ENCODE data around the gene CA11. TPM values are rescaled to one million over a fixed set of nuclear protein-coding genes. Genes with fewer than 3 reads are reported as not detected.

Gene CA11
- total RNA-seq, 2 donors from 2014 or later, result 7.0 to 11.2 TPM

DNA sequence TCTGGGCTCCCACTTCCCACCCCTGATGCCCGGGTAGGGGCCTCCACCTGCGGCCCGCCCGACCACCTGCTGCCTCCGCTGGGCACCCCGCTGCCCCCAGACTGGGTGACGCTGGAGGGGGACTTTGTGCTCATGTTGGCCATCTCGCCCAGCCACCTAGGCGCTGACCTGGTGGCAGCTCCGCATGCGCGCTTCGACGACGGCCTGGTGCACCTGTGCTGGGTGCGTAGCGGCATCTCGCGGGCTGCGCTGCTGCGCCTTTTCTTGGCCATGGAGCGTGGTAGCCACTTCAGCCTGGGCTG lies 16.7 kb downstream of the CA11 start:
- Histone ChIP-seq H3K4me3 (no peak overlapping the region), H3K36me3 (no peaks in the 10 kb centered on the region), H3K27ac (peak overlapping the region in 1 of 2 donors; percentile 58), H3K4me1 (replicated peaks) (peaks cover 10% of the 10 kb centered on the region), H3K27me3 (replicated peaks; ENCODE audit: insufficient read depth) (no peaks in the 10 kb centered on the region), H3K9me3 (no peaks in the 10 kb centered on the region)
- DNase-seq (ENCODE audit: low spot score), result no peak
- WGBS, result 86% methylated on average over 16 of the region's 22 CpGs
- TF ChIP-seq POLR2AphosphoS5 (IDR thresholded peaks at IDR 0.05) (no peak), POLR2A (IDR thresholded peaks at IDR 0.05) (no peak)
- TF ChIP-seq, protein P1, sequence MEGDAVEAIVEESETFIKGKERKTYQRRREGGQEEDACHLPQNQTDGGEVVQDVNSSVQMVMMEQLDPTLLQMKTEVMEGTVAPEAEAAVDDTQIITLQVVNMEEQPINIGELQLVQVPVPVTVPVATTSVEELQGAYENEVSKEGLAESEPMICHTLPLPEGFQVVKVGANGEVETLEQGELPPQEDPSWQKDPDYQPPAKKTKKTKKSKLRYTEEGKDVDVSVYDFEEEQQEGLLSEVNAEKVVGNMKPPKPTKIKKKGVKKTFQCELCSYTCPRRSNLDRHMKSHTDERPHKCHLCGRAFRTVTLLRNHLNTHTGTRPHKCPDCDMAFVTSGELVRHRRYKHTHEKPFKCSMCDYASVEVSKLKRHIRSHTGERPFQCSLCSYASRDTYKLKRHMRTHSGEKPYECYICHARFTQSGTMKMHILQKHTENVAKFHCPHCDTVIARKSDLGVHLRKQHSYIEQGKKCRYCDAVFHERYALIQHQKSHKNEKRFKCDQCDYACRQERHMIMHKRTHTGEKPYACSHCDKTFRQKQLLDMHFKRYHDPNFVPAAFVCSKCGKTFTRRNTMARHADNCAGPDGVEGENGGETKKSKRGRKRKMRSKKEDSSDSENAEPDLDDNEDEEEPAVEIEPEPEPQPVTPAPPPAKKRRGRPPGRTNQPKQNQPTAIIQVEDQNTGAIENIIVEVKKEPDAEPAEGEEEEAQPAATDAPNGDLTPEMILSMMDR (IDR thresholded peaks at IDR 0.05), result no peak
- intact Hi-C loops (cut with DNase I), result no loop called here

DNA sequence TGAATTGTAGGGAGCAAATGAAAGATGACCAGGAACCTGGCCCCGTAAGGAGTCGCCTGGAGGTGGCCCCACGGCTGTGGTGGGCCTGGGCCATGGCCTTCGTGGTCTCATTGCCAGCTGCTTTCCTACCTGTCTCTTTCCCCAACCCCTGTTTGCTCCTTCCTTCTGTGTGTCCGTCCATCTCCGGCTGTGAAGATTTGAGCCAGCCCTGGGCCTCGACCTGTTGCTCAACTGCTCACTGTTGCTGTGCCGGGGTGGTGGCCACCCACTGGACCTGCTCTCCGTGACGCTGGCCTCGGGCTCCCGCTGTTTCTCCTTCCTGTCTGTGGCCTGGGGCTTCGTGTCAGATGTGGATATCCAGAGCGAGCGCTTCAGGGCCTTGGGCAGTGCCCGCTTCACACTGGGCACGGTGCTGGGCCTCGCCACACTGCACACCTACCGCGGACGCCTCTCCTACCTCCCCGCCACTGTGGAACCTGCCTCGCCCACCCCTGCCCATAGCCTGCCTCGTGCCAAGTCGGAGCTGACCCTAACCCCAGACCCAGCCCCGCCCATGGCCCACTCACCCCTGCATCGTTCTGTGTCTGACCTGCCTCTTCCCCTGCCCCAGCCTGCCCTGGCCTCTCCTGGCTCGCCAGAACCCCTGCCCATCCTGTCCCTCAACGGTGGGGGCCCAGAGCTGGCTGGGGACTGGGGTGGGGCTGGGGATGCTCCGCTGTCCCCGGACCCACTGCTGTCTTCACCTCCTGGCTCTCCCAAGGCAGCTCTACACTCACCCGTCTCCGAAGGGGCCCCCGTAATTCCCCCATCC lies 17.3 kb downstream of the CA11 start:
- no peak for DNase-seq (ENCODE audit: low spot score)
- intact Hi-C loops (cut with DNase I), result no loop called here
- Histone ChIP-seq H3K9me3 (no peaks in the 10 kb centered on the region), H3K4me3 (no peak overlapping the region), H3K27me3 (replicated peaks; ENCODE audit: insufficient read depth) (no peaks in the 10 kb centered on the region), H3K36me3 (no peaks in the 10 kb centered on the region), H3K4me1 (replicated peaks) (peaks cover 4% of the 10 kb centered on the region), H3K27ac (no peak overlapping the region)
- TF ChIP-seq POLR2AphosphoS5 (IDR thresholded peaks at IDR 0.05), result no peak
- TF ChIP-seq, protein P1 (IDR thresholded peaks at IDR 0.05), result no peak
- TF ChIP-seq POLR2A (IDR thresholded peaks at IDR 0.05), result no peak
- WGBS, result 80% methylated on average over 34 of the region's 34 CpGs

DNA sequence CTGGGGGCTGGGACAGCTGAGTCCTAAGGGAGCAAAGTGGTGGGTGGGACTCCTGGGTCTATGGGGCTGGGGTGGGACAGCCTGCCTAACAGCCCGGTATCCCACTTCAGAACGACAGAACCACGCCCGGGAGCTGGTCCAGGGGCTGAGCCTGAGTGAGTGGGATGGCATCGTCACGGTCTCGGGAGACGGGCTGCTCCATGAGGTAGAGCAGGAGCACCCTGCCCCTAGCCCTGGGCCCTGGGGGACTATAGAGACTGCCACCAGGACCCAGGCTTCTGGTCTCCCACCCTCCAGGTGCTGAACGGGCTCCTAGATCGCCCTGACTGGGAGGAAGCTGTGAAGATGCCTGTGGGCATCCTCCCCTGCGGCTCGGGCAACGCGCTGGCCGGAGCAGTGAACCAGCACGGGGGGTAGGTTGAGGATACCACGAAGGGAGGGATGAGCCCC lies 18.1 kb downstream of the CA11 start:
- no peak overlapping the region for H3K27ac ChIP-seq
- DNase-seq (ENCODE audit: low spot score), result no peak
- H3K4me1 ChIP-seq (replicated peaks), result peaks cover 2% of the 10 kb centered on the region
- H3K4me3 ChIP-seq, result no peak overlapping the region
- WGBS, result 82% methylated on average over 17 of the region's 17 CpGs
- H3K9me3 ChIP-seq, result no peaks in the 10 kb centered on the region
- intact Hi-C loops (cut with DNase I), result no loop called here
- no peaks in the 10 kb centered on the region for H3K36me3 ChIP-seq
- TF ChIP-seq, protein P1 (IDR thresholded peaks at IDR 0.05), result no peak
- TF ChIP-seq POLR2A (IDR thresholded peaks at IDR 0.05), result no peak
- no peak for TF ChIP-seq POLR2AphosphoS5 (IDR thresholded peaks at IDR 0.05)
- H3K27me3 ChIP-seq (replicated peaks; ENCODE audit: insufficient read depth), result no peaks in the 10 kb centered on the region

DNA sequence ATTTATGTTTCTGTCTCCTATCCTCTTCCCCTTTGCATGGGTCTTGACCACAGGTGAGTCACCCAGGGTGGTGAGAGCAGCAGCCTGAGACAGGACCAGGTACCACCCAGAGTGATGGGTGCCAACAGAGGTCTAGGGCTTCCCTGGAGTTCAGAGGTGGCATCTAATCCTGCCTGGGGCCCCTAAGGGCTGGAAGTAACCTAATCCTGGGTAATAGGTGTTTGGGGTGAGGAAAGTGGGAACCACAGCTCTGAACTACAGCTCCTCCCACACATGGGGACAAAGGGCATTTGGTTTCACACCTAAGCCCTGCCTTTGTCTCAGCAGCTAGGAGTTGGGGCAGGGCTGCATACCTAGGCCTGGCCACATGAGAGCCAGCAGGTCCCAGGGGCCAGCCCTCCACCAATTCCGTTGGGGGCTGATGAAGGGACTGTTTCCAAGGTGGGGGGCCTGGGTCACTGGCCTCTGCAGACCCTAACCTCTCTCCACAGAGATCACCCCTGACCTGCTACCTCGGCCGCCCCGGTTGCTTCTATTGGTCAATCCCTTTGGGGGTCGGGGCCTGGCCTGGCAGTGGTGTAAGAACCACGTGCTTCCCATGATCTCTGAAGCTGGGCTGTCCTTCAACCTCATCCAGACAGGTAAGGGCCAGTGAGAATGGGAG lies 18.7 kb downstream of the CA11 start:
- intact Hi-C loops (cut with DNase I), result no loop called here
- Histone ChIP-seq H3K27ac (no peak overlapping the region), H3K9me3 (no peaks in the 10 kb centered on the region), H3K36me3 (no peaks in the 10 kb centered on the region), H3K4me3 (no peak overlapping the region), H3K27me3 (replicated peaks; ENCODE audit: insufficient read depth) (no peaks in the 10 kb centered on the region), H3K4me1 (replicated peaks) (peaks cover 2% of the 10 kb centered on the region)
- 78% methylated on average over 6 of the region's 6 CpGs for WGBS
- no peak for DNase-seq (ENCODE audit: low spot score)
- no peak for TF ChIP-seq POLR2A (IDR thresholded peaks at IDR 0.05)
- TF ChIP-seq, protein P1 (IDR thresholded peaks at IDR 0.05), result no peak
- TF ChIP-seq POLR2AphosphoS5 (IDR thresholded peaks at IDR 0.05), result no peak

Measured in prostate gland (tissue), 2 donors.